SK-N-SH (cell line): ENCODE measurements around the gene SLC2A5. TPM values are rescaled to one million over a fixed set of nuclear protein-coding genes. Genes with fewer than 3 reads are reported as not detected.

Experiments
- CTCF ChIA-PET: fragments of 300-600, 350-600 bp; formaldehyde crosslinking; extraction: SDS; loops from one replicate; lab custom pipeline; 2021; lab: Yijun Ruan, JAX
- POLR2A ChIA-PET: fragments of 350-600 bp; sonication (Branson Sonifier 250); formaldehyde crosslinking; extraction: SDS; loops from one replicate; lab custom pipeline; 2020; ENCODE audit warnings: antibody characterized with exemption, inconsistent platforms; lab: Yijun Ruan, JAX
- DNase-seq: peaks from one replicate; pipeline ENCODE4 v3.0.0; 2012
- H2AFZ ChIP-seq: fragments of 200-600 bp; sonication (generic); 2 replicates; pipeline ENCODE4 v1.8.1; 2016; ENCODE audit warnings: antibody characterized with exemption, mild to moderate bottlenecking, low read depth
- H3F3A ChIP-seq: fragments of 200-600 bp; sonication (generic); replicated peaks from 2 replicates; pipeline ENCODE3; 2016; ENCODE audit warnings: antibody characterized with exemption, mild to moderate bottlenecking; ENCODE audit not compliant: insufficient read depth
- H3K27ac ChIP-seq, 2 experiments: fragments of 200-500 bp in 1 of 2; fragments of 200-600 bp in 1 of 2; sonication (Bioruptor generic) in 1 of 2; sonication (generic), shearing (Covaris generic) in 1 of 2; 2 replicates each; pipeline versions ENCODE4 v1.5.1 to v1.6.1; 2014 to 2016; ENCODE audit warnings: low read depth in 2 of 2, inconsistent platforms in 1 of 2, low read length in 1 of 2, mild to moderate bottlenecking in 1 of 2, mixed read lengths in 1 of 2
- H3K27me3 ChIP-seq: fragments of 200-600 bp; sonication (generic), shearing (Covaris generic); 2 replicates; pipeline ENCODE4 v1.6.1; 2016; ENCODE audit warnings: mixed run types; ENCODE audit not compliant: insufficient read depth
- H3K36me3 ChIP-seq, 2 experiments: fragments of 200-500 bp in 1 of 2; fragments of 200-600 bp in 1 of 2; sonication (Bioruptor generic) in 1 of 2; sonication (generic) in 1 of 2; replicated peaks in 1 of 2; 2 replicates each; pipeline versions ENCODE3 to v1.5.1; 2014 to 2016; ENCODE audit warnings: low read length in 1 of 2, mild to moderate bottlenecking in 1 of 2; ENCODE audit not compliant: insufficient read depth in 2 of 2, control insufficient read depth in 1 of 2
- H3K4me1 ChIP-seq, 2 experiments: fragments of 200-500 bp in 1 of 2; fragments of 200-600 bp in 1 of 2; sonication (Bioruptor generic) in 1 of 2; sonication (generic), shearing (Covaris generic) in 1 of 2; 2 replicates each; pipeline versions ENCODE4 v1.5.1 to v1.6.1; 2014 to 2016; ENCODE audit warnings: low read depth in 1 of 2, low read length in 1 of 2, mixed run types in 1 of 2; ENCODE audit not compliant: insufficient read depth in 2 of 2, control insufficient read depth in 1 of 2
- H3K4me2 ChIP-seq: fragments of 200-600 bp; sonication (generic), shearing (Covaris generic); 2 replicates; pipeline ENCODE4 v1.6.1; 2017; ENCODE audit warnings: mixed run types
- H3K4me3 ChIP-seq, 2 experiments: fragments of 200-500 bp in 1 of 2; fragments of 200-600 bp in 1 of 2; sonication (Bioruptor generic) in 1 of 2; sonication (generic), shearing (Covaris generic) in 1 of 2; 2 replicates each; pipeline versions ENCODE4 v1.5.1 to v1.8.1; 2014 to 2016; ENCODE audit warnings: low read depth in 2 of 2, inconsistent platforms in 1 of 2, low read length in 1 of 2, mild to moderate bottlenecking in 1 of 2, mixed read lengths in 1 of 2, moderate library complexity in 1 of 2
- H3K79me2 ChIP-seq: fragments of 200-600 bp; sonication (generic); 2 replicates; pipeline ENCODE4 v1.8.1; 2017; ENCODE audit warnings: mild to moderate bottlenecking; ENCODE audit not compliant: insufficient read depth
- H3K9ac ChIP-seq: fragments of 200-600 bp; sonication (generic); 2 replicates; pipeline ENCODE4 v1.6.1; 2017; ENCODE audit warnings: mixed run types
- H3K9me2 ChIP-seq: fragments of 200-600 bp; sonication (generic); 2 replicates; pipeline ENCODE4 v1.6.1; 2017; ENCODE audit warnings: mixed run types
- H3K9me3 ChIP-seq: fragments of 200-600 bp; sonication (generic); 2 replicates; pipeline ENCODE4 v1.6.1; 2017; ENCODE audit warnings: mixed run types, mild to moderate bottlenecking, moderate library complexity
- H4K20me1 ChIP-seq: fragments of 200-600 bp; sonication (generic); 2 replicates; pipeline ENCODE4 v1.6.1; 2017; ENCODE audit warnings: mild to moderate bottlenecking, mixed run types; ENCODE audit not compliant: insufficient read depth
- ELF1 ChIP-seq: IDR thresholded peaks from 2 replicates; pipeline ENCODE4 v1.4.0; 2012
- FOXJ3 ChIP-seq: sonication (generic); formaldehyde crosslinking; IDR thresholded peaks from 2 replicates; pipeline ENCODE4 v1.5.1; 2020; ENCODE audit warnings: mild to moderate bottlenecking, missing genetic modification reagents
- FOXM1 ChIP-seq: IDR thresholded peaks from 2 replicates; pipeline ENCODE4 v1.4.0; 2012; ENCODE audit warnings: low read depth, mild to moderate bottlenecking
- GABPA ChIP-seq: IDR thresholded peaks from 2 replicates; pipeline ENCODE4 v1.4.0; 2012; ENCODE audit warnings: low read depth, mild to moderate bottlenecking
- GATA2 ChIP-seq: sonication (generic); formaldehyde crosslinking; IDR thresholded peaks from 2 replicates; pipeline ENCODE4 v1.5.0; 2020; ENCODE audit warnings: mild to moderate bottlenecking, missing genetic modification reagents
- MEF2A ChIP-seq: IDR thresholded peaks from 2 replicates; pipeline ENCODE4 v1.4.0; 2012; ENCODE audit warnings: low read depth, borderline replicate concordance
- NFIC ChIP-seq: IDR thresholded peaks from 2 replicates; pipeline ENCODE4 v1.4.0; 2012; ENCODE audit warnings: borderline replicate concordance
- NRF1 ChIP-seq: IDR thresholded peaks from 2 replicates; pipeline ENCODE4 v1.6.1; 2012; ENCODE audit warnings: low read depth, mild to moderate bottlenecking, low read length
- POLR2AphosphoS5 ChIP-seq: IDR thresholded peaks from 2 replicates; pipeline ENCODE4 v1.6.1; 2012; ENCODE audit warnings: low read depth, low read length
- RAD21 ChIP-seq: IDR thresholded peaks from 2 replicates; pipeline ENCODE4 v1.6.1; 2012; ENCODE audit warnings: mild to moderate bottlenecking, low read length
- RCOR1 ChIP-seq: fragments of 150-350 bp; IDR thresholded peaks from 2 replicates; pipeline ENCODE4 v1.6.1; 2017; ENCODE audit warnings: antibody characterized with exemption, low read length
- REST ChIP-seq: IDR thresholded peaks from 2 replicates; pipeline ENCODE4 v1.6.1; 2012; ENCODE audit warnings: mild to moderate bottlenecking, low read depth, low read length, moderate library complexity
- SMC3 ChIP-seq: IDR thresholded peaks from 2 replicates; pipeline ENCODE4 v1.6.1; 2012; ENCODE audit warnings: low read depth, low read length, improper control_type of control experiment
- USF2 ChIP-seq: fragments of 150-350 bp; IDR thresholded peaks from 2 replicates; pipeline ENCODE4 v1.6.1; 2017; ENCODE audit warnings: antibody characterized with exemption, low read length, low read depth, borderline replicate concordance
- YY1 ChIP-seq: IDR thresholded peaks from 2 replicates; pipeline ENCODE4 v1.4.0; 2012; ENCODE audit warnings: low read depth, mild to moderate bottlenecking
- ZBTB33 ChIP-seq: IDR thresholded peaks from 2 replicates; pipeline ENCODE4 v1.4.0; 2012; ENCODE audit warnings: low read depth, borderline replicate concordance
- WGBS: methylation state at CpG from one replicate; pipeline ENCODE4 v1.1.6; 2017; ENCODE audit warnings: low lambda C conversion rate; 5-methylcytosine and 5-hydroxymethylcytosine counted together
- polyA plus RNA-seq, 3 experiments: library from polyadenylated mRNA; depleted of rRNA; stranded (reverse); fragments of >200 nt; gene quantifications; 2 replicates each; pipeline ENCODE4 v1.2.3, GENCODE V29; 2012
- TF ChIP-seq, protein P1 (sequence below): fragments of 200-600 bp; sonication (generic); IDR thresholded peaks from 2 replicates; pipeline ENCODE4 v1.6.1; 2017; ENCODE audit warnings: antibody characterized with exemption, mild to moderate bottlenecking, moderate library complexity

Gene SLC2A5
- polyA plus RNA-seq, 1 of the 3 experiments (the other 2 are of a cell fraction): 0.02 TPM

DNA sequence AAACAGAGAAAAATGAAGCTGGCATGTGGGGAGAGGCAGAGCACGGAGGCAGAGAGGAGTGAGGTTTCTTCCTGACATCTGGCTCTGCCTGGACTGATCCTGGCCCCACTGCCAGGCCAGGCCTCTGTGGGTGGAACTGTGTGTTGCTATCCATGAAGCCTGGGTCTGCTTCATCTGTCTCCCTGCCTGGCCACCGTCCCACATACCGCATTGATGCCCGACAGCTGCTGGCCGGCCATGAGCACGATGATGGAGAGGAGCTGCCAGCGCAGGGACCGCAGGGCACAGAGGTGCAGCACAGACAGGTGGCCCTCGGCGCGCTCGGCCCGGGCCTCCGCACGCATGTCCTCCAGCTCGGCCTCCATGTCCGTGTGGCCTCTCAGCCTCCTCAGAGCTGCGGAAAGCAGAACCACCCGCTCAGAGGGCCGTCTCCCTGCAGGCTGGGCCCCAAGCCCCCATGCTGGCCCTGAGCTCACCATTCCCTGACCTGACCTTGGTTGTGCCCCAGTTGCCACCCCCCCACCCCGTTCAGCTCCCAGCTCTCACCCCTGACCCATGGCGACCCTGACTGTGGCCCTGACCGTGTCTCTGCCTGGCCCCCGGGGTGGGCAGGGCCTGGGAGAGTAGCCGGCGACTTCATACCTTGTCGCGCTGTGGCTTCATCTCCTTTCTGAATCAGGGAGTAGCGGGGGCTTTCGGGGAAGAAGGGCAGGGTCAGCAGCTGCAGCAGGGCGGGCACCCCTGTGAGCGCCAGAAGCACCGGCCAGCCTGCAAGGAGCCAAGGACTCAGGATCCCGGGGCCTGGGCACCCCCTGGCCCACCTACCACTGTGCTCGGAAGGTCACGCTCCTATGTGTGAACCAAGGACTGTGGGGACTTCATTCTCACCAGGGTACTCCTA, 54.7 kb downstream of the SLC2A5 start:
- Histone ChIP-seq H3K9ac (no peak overlapping the region), H3K27me3 (no peaks in the 10 kb centered on the region), H3K4me2 (no peak overlapping the region), H3K9me2 (no peaks in the 10 kb centered on the region), H3K27ac (no peak overlapping the region), H2AFZ (no peak overlapping the region), H3K9me3 (no peaks in the 10 kb centered on the region), H3K79me2 (no peaks in the 10 kb centered on the region)
- no peak for DNase-seq
- CTCF ChIA-PET: interaction anchor here (0.6 to 1.9 kb wide), 6 partner anchors 10 to 390 kb away, joined by 4 to 8 read pairs (median 5); no protein-coding TSS in a partner anchor
- TF ChIP-seq RCOR1 (no peak), SMC3 (no peak), ZBTB33 (no peak), GABPA (no peak), RAD21 (no peak), NRF1 (no peak), ELF1 (no peak), POLR2AphosphoS5 (no peak), USF2 (no peak), FOXJ3 (CRISPR knock-in tag) (no peak), FOXM1 (no peak), GATA2 (no peak), REST (no peak), NFIC (no peak), MEF2A (no peak), YY1 (no peak)
- TF ChIP-seq, protein P1, sequence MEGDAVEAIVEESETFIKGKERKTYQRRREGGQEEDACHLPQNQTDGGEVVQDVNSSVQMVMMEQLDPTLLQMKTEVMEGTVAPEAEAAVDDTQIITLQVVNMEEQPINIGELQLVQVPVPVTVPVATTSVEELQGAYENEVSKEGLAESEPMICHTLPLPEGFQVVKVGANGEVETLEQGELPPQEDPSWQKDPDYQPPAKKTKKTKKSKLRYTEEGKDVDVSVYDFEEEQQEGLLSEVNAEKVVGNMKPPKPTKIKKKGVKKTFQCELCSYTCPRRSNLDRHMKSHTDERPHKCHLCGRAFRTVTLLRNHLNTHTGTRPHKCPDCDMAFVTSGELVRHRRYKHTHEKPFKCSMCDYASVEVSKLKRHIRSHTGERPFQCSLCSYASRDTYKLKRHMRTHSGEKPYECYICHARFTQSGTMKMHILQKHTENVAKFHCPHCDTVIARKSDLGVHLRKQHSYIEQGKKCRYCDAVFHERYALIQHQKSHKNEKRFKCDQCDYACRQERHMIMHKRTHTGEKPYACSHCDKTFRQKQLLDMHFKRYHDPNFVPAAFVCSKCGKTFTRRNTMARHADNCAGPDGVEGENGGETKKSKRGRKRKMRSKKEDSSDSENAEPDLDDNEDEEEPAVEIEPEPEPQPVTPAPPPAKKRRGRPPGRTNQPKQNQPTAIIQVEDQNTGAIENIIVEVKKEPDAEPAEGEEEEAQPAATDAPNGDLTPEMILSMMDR: no peak
- TF ChIP-seq, all 33 proteins: peak for 0
- Histone ChIP-seq H3K4me3 (no peak overlapping the region), H4K20me1 (no peaks in the 10 kb centered on the region), H3K4me1 (no peaks in the 10 kb centered on the region), H3F3A (no peaks in the 10 kb centered on the region), H3K36me3 (no peaks in the 10 kb centered on the region)
- 81% methylated on average over 30 of the region's 36 CpGs for WGBS
- POLR2A ChIA-PET: no interaction called here
